H9 (cell line): Measurements from ENCODE around the gene ATP11C. TPM values are rescaled to one million over a fixed set of nuclear protein-coding genes. Genes with fewer than 3 reads are reported as not detected.

Source experiments
- DNase-seq: peaks from one replicate; pipeline ENCODE4 v3.0.0-alpha.2; 2017
- H2AFZ ChIP-seq: one replicate; pipeline ENCODE4 v1.6.1; 2013; ENCODE audit warnings: mild to moderate bottlenecking, low read length, control low read depth, moderate library complexity
- H2AK5ac ChIP-seq: 2 replicates; pipeline ENCODE4 v1.6.1; 2013; ENCODE audit warnings: low read length, control low read depth, mixed read lengths; ENCODE audit not compliant: insufficient read length
- H2BK120ac ChIP-seq: one replicate; pipeline ENCODE4 v1.6.1; 2013; ENCODE audit warnings: low read depth, mild to moderate bottlenecking, low read length, control low read depth, inconsistent platforms; ENCODE audit not compliant: poor library complexity, severe bottlenecking
- H2BK12ac ChIP-seq: 2 replicates; pipeline ENCODE4 v1.6.1; 2013; ENCODE audit warnings: low read length, control low read depth, mixed read lengths, low read depth; ENCODE audit not compliant: insufficient read length
- H2BK15ac ChIP-seq: 2 replicates; pipeline ENCODE4 v1.6.1; 2013; ENCODE audit warnings: low read depth, low read length, control low read depth
- H2BK20ac ChIP-seq: one replicate; pipeline ENCODE4 v1.6.1; 2013; ENCODE audit warnings: low read depth, mild to moderate bottlenecking, low read length, control low read depth, inconsistent platforms; ENCODE audit not compliant: poor library complexity, severe bottlenecking
- H2BK5ac ChIP-seq: 2 replicates; pipeline ENCODE4 v1.6.1; 2013; ENCODE audit warnings: low read length, control low read depth, mixed read lengths; ENCODE audit not compliant: insufficient read length
- H3K14ac ChIP-seq: 2 replicates; pipeline ENCODE4 v1.6.1; 2013; ENCODE audit warnings: low read length, control low read depth; ENCODE audit not compliant: insufficient read depth
- H3K18ac ChIP-seq: 2 replicates; pipeline ENCODE4 v1.6.1; 2013; ENCODE audit warnings: low read depth, mild to moderate bottlenecking, mixed read lengths, low read length, control low read depth; ENCODE audit not compliant: insufficient read length
- H3K23ac ChIP-seq: 2 replicates; pipeline ENCODE4 v1.6.1; 2013; ENCODE audit warnings: low read length, control low read depth, mixed read lengths, low read depth; ENCODE audit not compliant: insufficient read length
- H3K23me2 ChIP-seq: 2 replicates; pipeline ENCODE4 v1.6.1; 2013; ENCODE audit warnings: low read depth, mild to moderate bottlenecking, mixed read lengths, low read length, control low read depth; ENCODE audit not compliant: insufficient read length, poor library complexity, severe bottlenecking
- H3K27ac ChIP-seq: 2 replicates; pipeline ENCODE4 v1.5.1; 2013; ENCODE audit warnings: low read length, control low read depth, mixed read lengths, low read depth; ENCODE audit not compliant: insufficient read length
- H3K27me3 ChIP-seq: 2 replicates; pipeline ENCODE4 v1.6.1; 2013; ENCODE audit warnings: low read length, control low read depth, inconsistent platforms; ENCODE audit not compliant: insufficient read depth
- H3K4ac ChIP-seq: 2 replicates; pipeline ENCODE4 v1.6.1; 2013; ENCODE audit warnings: low read depth, mild to moderate bottlenecking, control low read depth, inconsistent platforms, low read length, moderate library complexity
- H3K4me1 ChIP-seq: 2 replicates; pipeline ENCODE4 v1.6.1; 2013; ENCODE audit warnings: low read length, control low read depth, inconsistent platforms; ENCODE audit not compliant: insufficient read depth
- H3K4me2 ChIP-seq: 2 replicates; pipeline ENCODE4 v1.6.1; 2013; ENCODE audit warnings: low read length, control low read depth, mixed read lengths; ENCODE audit not compliant: insufficient read length, insufficient read depth
- H3K56ac ChIP-seq: 2 replicates; pipeline ENCODE4 v1.6.1; 2013; ENCODE audit warnings: low read depth, mild to moderate bottlenecking, mixed read lengths, low read length, control low read depth; ENCODE audit not compliant: insufficient read length
- H3K79me1 ChIP-seq: 2 replicates; pipeline ENCODE4 v1.6.1; 2013; ENCODE audit warnings: low read depth, mild to moderate bottlenecking, moderate library complexity, low read length, control low read depth, inconsistent platforms; ENCODE audit not compliant: insufficient read depth, poor library complexity, severe bottlenecking
- H3K79me2 ChIP-seq: 2 replicates; pipeline ENCODE4 v1.6.1; 2013; ENCODE audit warnings: low read length, control low read depth, inconsistent platforms; ENCODE audit not compliant: insufficient read depth
- H3K9ac ChIP-seq: 2 replicates; pipeline ENCODE4 v1.6.1; 2013; ENCODE audit warnings: low read length, control low read depth, mixed read lengths; ENCODE audit not compliant: insufficient read length; ENCODE audit errors: extremely low read depth
- H3K9me3 ChIP-seq: one replicate; pipeline ENCODE4 v1.6.1; 2013; ENCODE audit warnings: low read depth, low read length, inconsistent platforms; ENCODE audit not compliant: control insufficient read depth
- H3T11ph ChIP-seq: one replicate; pipeline ENCODE4 v1.6.1; 2013; ENCODE audit warnings: mild to moderate bottlenecking, low read length, control low read depth, inconsistent platforms
- H4K20me1 ChIP-seq: one replicate; pipeline ENCODE4 v1.6.1; 2013; ENCODE audit not compliant: control insufficient read depth, insufficient read length, insufficient read depth
- H4K5ac ChIP-seq: 2 replicates; pipeline ENCODE4 v1.6.1; 2013; ENCODE audit warnings: low read depth, mild to moderate bottlenecking, mixed read lengths, low read length, control low read depth; ENCODE audit not compliant: insufficient read length
- H4K8ac ChIP-seq: replicated peaks from 2 replicates; pipeline ENCODE4 v1.6.1; 2013; ENCODE audit warnings: low read length, control low read depth, mixed read lengths, low read depth; ENCODE audit not compliant: insufficient read length
- H4K91ac ChIP-seq: 2 replicates; pipeline ENCODE4 v1.6.1; 2013; ENCODE audit warnings: low read depth, mild to moderate bottlenecking, moderate library complexity, mixed read lengths, low read length, control low read depth; ENCODE audit not compliant: insufficient read length
- H3K27ac Mint-ChIP-seq, 3 experiments: 2 replicates in 2 of 3; 3 replicates in 1 of 3; pipeline ENCODE4 v1.8.0; 2020 to 2021; ENCODE audit warnings: mixed read lengths in 3 of 3, mild to moderate bottlenecking in 1 of 3, moderate library complexity in 1 of 3
- H3K27me3 Mint-ChIP-seq: 2 replicates; pipeline ENCODE4 v1.8.0; 2021; ENCODE audit warnings: low read depth, mild to moderate bottlenecking, moderate library complexity, mixed read lengths
- H3K36me3 Mint-ChIP-seq, 3 experiments: 2 replicates in 2 of 3; 3 replicates in 1 of 3; pipeline ENCODE4 v1.8.0; 2020 to 2021; ENCODE audit warnings: low read depth in 3 of 3, mixed read lengths in 3 of 3; ENCODE audit not compliant: insufficient read depth in 1 of 3
- H3K4me1 Mint-ChIP-seq, 2 experiments: 2 replicates each; pipeline ENCODE4 v1.8.0; 2020; ENCODE audit warnings: mixed read lengths in 2 of 2
- H3K4me3 Mint-ChIP-seq, 2 experiments: 2 replicates in 1 of 2; 3 replicates in 1 of 2; pipeline ENCODE4 v1.8.0; 2020 to 2021; ENCODE audit warnings: mild to moderate bottlenecking in 2 of 2, mixed read lengths in 2 of 2, moderate library complexity in 1 of 2
- H3K9me3 Mint-ChIP-seq, 2 experiments: 2 replicates in 1 of 2; 3 replicates in 1 of 2; pipeline ENCODE4 v1.8.0; 2020; ENCODE audit warnings: mild to moderate bottlenecking in 2 of 2, mixed read lengths in 2 of 2, moderate library complexity in 1 of 2
- WGBS: extraction: QIAGEN DNeasy Blood & Tissue Kit; methylation state at CpG from one replicate; pipeline ENCODE4 v1.1.7; 2013; ENCODE audit warnings: missing lambda C conversion rate, low lambda C conversion rate, mixed read lengths; ENCODE audit not compliant: insufficient read length; ENCODE audit errors: extremely low coverage; 5-methylcytosine and 5-hydroxymethylcytosine counted together
- total RNA-seq: library from RNA; stranded (reverse); gene quantifications from 2 replicates; pipeline ENCODE4 v1.2.1, GENCODE V29; 2021
- TF ChIP-seq, protein P1 (sequence below): fragments of 200-600 bp; sonication (generic); conservative IDR thresholded peaks from 3 replicates; pipeline ENCODE4 v1.8.0; 2021; ENCODE audit warnings: antibody characterized with exemption, mild to moderate bottlenecking

The ATP11C gene
- total RNA-seq, 1 experiment from 2014 or later, result 28.4 TPM

DNA sequence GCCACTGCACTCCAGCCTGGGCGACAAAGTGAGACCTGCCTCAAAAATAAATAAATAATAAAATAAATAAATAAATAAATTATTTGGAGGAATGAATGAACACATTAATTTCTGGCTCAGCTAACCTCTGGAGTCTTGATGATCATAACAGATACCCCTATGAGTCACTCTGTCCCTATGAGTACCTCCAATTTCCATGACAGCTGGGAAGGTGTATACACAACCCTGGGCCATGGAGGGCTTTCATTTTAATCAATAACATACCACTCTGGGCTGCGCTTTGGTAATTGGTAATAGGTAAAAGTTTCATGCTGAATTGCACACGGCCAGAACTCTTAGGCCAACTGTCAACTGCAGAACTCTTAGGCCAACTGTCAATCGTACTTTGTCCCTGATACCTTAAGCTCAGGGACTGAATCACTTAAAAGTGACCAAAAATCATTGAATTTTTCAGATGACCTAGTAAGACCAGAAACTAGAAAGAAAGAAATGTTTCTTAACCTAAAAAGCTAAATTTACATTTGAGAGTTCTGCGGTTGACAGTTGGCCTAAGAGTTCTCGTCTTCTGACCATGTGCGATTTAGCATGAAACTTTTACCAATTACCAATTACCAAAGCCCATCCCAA, 112.4 kb downstream of the ATP11C start:
- Mint-ChIP-seq H3K27me3 (no peaks in the 10 kb centered on the region), H3K4me1 (peaks cover 6 to 9% of the 10 kb centered on the region in 2 experiments), H3K4me3 (no peak overlapping the region), H3K27ac (no peak overlapping the region), H3K9me3 (peaks cover 0 to 39% of the 10 kb centered on the region in 2 experiments; a peak in 2 of 5 replicates), H3K36me3 (peaks cover 2 to 20% (median 18%) of the 10 kb centered on the region in 3 experiments; a peak in 5 of 7 replicates)
- Histone ChIP-seq H3T11ph (no peak overlapping the region), H4K91ac (no peak overlapping the region), H4K8ac (no peak overlapping the region), H2BK20ac (no peak overlapping the region), H3K9ac (no peak overlapping the region), H3K27me3 (no peaks in the 10 kb centered on the region), H3K4me2 (no peak overlapping the region), H3K79me2 (no peaks in the 10 kb centered on the region), H3K27ac (no peak overlapping the region), H2BK15ac (no peak overlapping the region), H3K4me1 (peaks cover 2% of the 10 kb centered on the region; the same call in 1 of the 2 replicates), H3K4ac (no peak overlapping the region), H3K23ac (no peak overlapping the region), H4K20me1 (no peaks in the 10 kb centered on the region), H2AK5ac (no peak overlapping the region), H2BK120ac (no peak overlapping the region), H3K9me3 (no peaks in the 10 kb centered on the region), H2BK5ac (no peak overlapping the region), H3K14ac (no peak overlapping the region), H3K56ac (no peak overlapping the region), H2AFZ (no peak overlapping the region), H3K18ac (no peak overlapping the region), H2BK12ac (no peak overlapping the region), H3K79me1 (no peaks in the 10 kb centered on the region), H3K23me2 (no peaks in the 10 kb centered on the region), H4K5ac (no peak overlapping the region)
- WGBS, result no CpG with 5 or more reads among the region's 7 CpGs
- TF ChIP-seq, protein P1, sequence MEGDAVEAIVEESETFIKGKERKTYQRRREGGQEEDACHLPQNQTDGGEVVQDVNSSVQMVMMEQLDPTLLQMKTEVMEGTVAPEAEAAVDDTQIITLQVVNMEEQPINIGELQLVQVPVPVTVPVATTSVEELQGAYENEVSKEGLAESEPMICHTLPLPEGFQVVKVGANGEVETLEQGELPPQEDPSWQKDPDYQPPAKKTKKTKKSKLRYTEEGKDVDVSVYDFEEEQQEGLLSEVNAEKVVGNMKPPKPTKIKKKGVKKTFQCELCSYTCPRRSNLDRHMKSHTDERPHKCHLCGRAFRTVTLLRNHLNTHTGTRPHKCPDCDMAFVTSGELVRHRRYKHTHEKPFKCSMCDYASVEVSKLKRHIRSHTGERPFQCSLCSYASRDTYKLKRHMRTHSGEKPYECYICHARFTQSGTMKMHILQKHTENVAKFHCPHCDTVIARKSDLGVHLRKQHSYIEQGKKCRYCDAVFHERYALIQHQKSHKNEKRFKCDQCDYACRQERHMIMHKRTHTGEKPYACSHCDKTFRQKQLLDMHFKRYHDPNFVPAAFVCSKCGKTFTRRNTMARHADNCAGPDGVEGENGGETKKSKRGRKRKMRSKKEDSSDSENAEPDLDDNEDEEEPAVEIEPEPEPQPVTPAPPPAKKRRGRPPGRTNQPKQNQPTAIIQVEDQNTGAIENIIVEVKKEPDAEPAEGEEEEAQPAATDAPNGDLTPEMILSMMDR, result no peak
- no peak for DNase-seq
